ENCODE data around the gene NCS1.

Gene NCS1

DNA sequence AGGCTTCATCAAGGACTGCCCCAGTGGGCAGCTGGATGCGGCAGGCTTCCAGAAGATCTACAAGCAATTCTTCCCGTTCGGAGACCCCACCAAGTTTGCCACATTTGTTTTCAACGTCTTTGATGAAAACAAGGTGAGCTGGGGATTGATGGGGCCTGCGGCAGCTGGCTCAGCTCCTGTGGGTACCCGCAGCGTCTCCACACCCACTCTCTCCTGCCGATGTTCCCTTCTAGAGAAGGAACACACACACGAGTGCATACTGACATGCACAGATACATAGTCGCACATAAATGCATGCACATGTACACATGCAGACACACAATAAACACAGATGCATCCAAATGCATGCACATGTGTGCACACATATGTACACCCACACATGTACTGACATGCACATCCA lies 45.6 kb downstream of the NCS1 start:
- no peak for DNase-seq

DNA sequence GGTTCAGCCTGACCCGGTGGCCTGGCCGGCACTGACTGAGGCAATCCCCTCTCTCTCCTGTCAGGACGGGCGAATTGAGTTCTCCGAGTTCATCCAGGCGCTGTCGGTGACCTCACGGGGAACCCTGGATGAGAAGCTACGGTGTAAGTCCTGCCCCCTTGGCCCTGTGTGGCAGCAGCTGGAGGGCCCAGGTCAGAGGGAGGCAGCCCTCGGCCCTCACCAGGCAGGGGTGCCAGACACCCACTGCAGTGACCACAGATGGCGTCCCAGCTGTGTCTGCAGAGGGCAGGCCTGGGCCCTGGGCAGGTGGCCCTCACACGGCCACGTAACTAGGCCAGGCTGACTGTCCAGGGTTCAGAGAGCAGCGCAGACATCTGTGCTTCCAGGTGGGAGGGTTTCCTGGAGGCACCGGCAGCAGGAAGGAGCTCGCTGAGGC lies 47.5 kb downstream of the NCS1 start:
- DNase-seq: no peak

DNA sequence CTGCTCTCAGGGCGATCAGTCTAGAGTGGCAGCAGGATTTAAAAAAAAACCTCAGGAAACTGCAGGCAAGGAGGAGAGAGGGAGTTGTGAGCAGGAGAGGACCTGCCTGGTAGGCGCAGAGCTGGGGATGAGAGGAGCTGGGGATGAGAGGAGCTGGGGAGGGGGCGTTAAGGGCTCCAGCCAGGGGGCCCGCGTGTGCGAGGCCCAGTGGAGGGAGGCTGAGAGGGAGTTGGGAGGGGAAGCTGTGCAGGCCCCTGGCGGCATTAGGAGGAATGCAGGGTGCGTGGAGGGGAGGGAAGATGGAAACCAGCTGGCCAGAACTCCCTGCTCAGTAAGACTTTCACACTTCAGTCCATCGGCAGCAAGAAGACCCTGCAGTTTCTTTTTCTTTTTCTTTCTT lies 48.1 kb downstream of the NCS1 start:
- no peak for DNase-seq

DNA sequence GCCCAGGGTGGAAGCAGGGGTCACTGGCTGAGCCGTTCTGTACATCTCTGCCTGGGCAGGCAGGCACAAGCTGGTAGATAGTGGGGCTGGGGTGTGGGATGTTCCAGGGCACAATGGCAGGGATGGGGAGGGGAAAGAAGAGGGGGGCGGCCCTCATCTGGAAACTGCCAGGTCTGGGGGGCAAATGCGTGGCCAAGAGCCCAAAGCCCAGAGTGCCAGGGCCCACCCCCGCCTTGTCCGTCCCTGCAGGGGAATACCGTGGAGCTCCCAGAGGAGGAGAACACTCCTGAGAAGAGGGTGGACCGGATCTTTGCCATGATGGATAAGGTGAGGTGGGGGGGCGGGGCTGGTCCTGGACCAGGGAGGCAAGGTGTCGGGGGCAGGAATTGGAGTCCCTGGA lies 50.6 kb downstream of the NCS1 start:
- no peak for DNase-seq

DNA sequence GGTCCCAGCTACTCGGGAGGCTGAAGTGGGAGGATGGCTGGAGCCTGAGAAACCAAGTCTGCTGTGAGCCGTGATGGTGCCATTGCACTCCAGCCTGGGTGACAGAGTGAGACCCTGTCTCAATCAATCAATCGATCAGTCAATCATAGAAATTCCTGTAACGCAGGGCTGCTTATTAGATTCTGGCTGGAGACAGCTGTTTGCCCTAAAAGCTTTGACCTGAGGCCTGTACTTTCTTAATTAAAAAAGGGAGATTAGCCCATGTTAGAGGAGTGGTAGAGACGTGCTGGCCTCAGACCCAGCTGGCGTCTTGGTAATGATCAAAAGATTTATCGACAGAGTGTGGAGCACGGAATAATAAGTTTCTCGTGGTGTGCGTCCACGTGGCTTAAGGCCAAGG lies 52.9 kb downstream of the NCS1 start:
- no peak for DNase-seq

DNA sequence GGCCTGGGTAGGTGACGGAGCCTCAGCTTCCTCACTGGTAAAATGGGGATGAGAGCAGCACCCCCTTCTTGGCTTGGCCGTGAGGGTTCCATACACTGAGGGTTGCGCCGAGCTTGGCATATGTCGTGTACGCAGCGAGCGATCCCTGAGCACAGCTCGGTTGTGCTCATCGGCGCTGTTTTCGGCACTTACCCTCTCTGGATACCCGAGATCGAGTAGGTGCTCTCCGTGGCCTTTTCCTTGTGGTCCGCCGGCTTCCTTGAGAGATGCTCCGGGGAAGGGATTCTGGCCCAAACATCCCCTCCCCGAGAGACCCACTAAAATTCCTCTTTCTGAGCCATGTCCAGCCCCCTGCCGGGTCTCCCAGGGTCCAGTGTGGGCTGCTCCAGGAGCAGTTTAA lies 53.4 kb downstream of the NCS1 start:
- DNase-seq: no peak

DNA sequence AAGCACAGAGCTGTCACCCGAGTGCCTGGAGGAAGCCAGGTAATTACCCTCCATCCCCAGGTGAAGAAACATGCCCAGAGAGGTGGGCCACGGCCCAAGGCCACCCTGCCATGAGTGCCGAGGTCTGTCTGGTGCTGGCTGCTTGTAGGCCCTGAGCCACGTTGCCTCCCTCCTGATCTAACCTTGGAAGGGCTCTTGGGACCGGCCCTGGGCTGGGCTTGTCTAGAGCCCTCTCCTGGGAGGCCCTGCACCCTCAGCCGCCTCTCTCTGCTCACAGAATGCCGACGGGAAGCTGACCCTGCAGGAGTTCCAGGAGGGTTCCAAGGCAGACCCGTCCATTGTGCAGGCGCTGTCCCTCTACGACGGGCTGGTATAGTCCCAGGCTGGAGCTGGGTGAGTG lies 53.9 kb downstream of the NCS1 start:
- DNase-seq: no peak

DNA sequence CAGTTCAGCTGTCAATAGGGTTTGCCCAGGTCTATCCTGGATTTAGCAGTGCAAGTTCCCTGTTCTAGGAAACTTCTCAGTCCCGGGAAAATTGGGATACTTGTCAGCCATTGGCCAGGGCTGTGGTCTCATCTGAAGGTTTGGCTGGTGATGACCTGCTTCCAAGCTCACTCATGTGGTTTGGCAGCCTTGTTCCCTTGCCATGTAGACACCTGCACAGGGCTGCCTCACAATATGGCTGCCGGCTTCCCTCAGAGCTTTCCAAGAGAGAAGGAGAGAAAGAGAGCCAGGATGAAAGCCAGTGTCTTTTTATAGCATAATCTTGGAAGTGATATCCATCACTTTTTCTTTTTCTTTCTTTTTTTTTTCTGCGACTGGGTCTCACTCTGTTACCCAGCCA lies 55.6 kb downstream of the NCS1 start:
- DNase-seq: no peak

DNA sequence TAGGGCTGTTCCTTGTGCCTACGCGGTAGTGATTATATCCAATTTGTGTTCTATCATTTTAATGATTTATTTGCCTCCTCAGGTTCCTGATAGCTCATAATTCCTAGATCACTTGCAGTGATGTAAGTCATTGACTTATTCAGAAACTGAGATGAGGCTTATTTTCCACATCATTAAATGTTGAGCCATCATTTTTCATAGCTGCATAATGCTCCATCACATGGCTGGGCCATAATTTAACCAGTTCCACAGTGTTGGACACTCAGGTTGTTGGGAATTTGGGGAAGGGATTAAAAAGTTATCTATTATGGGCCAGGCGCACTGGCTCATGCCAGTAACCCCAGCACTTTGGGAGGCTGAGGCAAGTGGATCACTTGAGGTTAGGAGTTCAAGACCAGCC lies 57.6 kb downstream of the NCS1 start:
- DNase-seq: no peak

DNA sequence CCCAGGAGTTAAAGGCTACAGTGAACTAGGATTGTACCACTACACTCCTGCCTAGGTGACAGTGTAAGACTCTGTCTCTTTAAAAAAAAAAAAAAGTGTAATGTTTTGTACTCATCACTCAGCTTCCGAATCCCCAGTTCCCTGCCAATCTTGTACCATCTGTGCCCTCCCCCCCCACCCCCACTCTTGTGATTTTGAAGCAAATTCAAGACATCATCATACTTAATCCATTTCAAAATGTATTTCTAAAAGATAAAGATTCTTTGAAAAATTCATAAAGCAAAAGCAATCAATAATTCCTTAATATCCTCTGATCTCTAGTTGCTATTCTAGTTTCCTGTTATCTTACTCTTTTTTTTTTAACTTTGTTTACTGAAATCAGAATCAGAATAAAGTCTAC lies 58.4 kb downstream of the NCS1 start:
- DNase-seq: no peak

DNA sequence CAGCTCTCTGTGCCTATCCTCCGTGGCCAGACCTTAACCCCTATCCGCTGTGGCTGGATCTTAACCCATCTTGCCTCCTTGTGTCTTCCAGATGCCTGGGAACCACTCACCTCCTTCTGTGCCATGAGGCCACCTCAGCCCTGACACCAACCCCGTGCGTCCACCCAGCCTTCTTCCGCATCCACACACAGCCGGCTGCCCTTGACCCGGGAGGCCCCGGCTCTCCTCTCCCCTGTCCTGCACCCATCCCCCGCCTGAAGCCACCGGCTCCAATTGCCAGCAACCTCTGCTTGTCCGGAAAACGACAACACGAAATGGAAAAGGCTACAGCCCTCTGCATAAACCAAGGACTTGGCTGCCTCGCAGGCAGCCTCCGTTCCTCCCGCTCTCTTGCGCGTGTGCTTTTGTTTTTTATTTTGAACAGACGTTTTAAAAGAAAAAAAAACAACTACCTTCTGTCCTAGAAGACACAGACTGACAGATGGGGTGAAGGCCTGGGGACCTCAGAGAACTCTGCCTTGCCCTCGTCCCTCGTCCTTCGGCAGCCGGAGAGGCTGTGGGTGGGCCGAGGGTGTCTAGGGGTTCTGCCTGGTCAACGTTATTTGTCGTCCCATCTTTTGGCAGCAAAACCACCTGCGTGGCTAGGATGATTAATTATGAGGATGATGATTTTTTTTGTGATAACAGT lies 60.8 kb downstream of the NCS1 start:
- DNase-seq: no peak

DNA sequence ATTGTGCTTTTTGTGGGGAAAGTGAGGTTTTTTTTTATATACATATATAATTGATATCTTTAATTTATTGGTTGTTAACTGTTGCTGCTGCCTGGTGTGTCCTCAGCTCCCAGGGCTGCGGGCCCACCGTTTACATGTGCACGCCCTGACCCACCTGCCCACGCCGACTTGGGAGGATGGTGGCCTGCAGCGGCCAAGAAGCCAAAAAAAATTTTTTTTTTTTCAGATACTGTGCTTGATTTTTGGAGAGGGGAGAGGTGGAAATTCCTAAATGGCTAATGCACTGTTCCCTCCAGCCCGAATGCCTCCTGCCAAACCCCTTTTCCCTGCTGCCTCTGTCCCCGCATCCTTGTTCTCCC lies 61.4 kb downstream of the NCS1 start:
- DNase-seq: no peak

DNA sequence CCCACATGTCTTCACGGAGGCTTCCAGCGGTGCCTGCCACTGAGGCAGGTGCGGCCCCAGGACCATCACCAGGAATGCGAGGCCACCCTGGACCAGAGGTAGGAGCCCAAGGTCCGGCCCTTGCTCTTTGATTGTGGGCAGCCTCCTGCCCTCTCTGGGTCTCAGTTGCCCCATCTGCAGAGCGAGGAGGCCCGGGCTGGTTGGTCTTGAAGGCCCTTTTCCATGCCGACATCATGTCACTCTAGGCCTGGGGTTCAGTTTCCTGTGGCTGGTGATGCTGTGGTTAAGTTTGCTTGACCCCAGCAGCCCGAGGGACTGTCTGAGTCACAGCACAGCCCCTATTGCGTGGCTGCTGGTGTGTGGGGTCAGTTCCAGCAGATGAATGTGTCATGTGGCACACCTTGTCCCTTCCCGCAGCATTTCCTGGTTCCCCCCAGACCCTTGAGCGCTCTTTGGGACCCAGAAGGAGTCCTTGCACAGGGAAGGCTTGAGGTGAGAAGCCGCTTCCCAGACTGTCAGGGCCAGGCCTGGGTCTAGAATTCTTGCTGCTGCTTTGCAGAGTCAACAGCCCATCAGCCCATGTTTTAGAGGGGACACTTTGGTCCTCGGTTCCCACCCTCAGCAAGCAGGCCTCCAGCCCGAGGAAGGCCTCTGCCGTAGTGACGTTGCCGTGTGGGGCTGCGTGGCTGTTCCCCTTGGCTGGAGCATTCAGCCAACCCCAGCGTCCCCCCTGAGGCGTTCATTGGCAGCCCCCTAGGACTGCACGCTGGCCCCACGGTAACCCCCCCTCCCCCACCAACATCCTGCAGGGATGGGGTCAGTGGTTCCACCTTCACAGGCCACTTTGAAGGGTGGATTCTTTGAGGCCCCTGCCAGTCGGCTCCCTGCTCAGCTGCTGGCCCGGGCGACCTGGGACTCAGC lies 62.4 kb downstream of the NCS1 start:
- no peak for DNase-seq

DNA sequence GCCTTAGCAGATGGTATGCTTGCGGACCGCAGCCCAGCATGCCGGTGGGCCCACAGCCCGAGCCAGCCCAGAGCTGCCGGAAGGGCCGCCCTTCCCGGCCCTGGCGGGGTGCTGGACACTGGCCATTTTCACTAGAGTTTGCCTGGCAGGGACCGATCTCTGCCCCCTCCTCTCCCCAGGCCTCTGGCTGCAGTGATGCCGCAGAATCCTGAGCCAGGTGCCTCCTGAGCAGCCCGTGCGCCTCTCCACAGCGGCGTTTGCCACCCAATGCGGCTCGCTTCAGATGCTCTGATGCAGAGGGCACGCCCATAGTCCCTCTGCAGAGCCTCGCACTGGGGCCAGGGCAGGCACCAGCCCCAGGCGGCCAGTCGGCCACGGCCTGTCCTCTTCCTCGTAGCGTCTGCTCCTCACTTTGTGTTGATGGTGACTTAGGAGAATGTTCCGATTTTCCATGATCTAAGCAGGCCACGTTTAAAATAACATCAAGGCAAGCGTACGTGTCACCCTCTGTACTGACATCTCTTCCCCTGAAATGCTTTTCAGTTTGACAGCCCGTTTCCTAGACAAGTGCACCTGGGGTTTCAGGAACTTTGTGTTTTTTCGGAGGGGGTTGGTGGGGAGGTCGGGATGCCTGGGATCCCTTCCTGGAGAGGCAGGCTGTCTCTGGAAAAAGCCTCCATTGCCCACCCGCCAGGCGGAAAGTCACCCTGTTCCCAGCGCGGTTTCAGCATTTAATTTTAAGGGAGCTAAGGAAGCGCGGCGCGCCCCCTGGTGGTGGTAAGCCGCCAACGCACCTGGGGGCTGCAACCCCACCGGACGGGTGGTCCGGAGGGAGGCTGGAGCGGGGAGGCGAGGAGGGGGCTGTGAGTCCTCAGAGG lies 63.6 kb downstream of the NCS1 start:
- DNase-seq: peak; percentile 51 to 70

DNA sequence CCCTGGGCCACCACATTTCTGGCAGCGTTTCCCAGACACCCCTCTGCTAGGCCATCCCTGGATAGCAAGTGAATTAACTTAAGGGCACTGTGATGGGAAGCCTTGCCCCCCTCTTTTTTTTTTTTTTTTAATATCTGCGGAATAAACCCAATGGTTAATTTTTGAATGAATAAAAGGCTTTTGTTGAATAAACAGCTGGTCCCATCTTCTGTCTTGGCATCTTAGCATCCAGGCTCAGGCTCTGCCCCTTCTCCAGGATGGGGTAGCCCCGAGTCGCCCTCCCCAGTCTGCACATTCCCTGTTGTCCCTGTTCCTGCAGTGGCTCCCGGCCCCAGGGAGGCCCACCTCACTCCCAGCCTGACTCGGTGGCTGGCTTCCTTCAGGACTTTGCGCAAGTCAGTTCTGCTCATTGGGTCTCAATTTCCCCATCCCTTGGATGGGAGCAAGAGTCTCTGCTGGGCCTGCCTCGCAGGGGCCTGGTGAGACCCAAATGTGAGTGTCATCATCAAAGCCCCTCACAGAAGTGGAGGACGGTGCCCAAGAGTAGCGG lies 64.3 kb downstream of the NCS1 start:
- no peak for DNase-seq

DNA sequence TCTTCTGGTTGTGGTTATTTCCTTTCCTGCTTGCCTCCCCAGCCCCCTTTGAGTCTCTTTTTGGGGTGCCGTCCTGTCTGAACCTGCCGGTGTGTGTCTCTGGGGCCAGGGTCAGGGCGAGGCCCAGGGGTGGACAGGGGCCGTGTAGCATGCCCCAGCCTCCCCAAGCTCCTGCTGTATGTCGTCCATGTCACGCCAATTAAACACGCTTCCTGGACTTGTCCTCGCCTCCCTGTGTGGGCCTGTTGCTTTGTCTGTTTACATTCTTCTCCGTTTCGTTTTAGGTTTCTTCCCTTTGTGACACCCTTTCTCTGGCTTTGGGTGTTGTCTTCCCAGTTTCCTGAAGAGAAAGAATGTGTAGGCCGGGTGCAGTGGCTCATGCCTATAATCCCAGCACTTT lies 64.9 kb downstream of the NCS1 start:
- no peak for DNase-seq

DNA sequence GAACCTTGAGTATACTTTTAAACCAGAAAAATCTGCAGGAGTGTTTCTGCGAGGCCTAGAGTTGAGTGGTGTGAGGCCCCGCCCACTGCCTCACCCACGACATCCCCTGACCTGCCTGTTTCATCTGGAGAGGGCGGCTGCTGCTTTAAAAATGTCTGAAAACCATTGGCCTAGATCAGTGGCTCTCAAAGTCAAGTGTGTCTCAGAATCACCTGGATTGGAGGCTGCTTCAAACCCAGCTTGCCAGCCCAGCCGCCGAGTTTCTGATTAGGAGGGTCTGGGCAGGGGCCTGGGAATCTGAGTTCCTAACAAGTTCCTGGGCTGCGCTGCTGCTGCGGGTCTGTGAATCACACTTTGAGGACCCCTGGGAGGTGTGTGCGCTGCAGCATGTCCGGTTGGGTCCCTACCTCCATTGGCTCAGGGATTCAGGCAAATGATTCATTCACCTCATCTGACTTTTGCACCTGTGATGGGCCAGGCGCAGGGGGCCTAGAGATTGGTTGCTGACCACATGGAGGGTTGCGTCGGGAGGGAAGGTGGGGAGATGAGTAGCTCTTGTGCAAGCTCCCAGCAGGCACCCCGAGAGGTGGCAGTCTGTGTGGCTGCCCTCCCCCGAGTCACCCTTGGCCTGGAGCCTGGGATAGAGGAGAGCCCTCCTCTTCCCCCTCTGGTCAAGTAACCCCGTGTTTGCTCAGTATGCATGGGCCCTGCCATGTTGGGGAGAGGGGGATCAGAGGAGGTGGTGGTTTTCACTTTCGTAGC lies 65.7 kb downstream of the NCS1 start:
- DNase-seq: no peak

DNA sequence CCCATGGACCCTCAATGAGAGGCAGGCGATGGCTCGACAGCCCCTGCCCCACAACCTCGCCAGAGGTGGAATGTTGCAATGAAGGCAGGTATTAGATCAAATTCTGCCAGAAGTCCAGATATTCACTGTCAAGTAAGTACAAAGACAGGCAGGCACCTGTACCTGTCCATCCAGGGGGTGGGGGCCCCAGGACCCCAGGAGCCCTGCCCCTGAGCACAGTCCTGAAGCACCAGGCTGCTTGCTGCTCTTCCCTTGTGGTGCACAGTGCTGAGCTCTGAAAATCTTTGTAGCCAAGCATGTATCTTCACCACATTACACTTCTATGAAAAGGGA lies 67.1 kb downstream of the NCS1 start:
- no peak for DNase-seq

DNA sequence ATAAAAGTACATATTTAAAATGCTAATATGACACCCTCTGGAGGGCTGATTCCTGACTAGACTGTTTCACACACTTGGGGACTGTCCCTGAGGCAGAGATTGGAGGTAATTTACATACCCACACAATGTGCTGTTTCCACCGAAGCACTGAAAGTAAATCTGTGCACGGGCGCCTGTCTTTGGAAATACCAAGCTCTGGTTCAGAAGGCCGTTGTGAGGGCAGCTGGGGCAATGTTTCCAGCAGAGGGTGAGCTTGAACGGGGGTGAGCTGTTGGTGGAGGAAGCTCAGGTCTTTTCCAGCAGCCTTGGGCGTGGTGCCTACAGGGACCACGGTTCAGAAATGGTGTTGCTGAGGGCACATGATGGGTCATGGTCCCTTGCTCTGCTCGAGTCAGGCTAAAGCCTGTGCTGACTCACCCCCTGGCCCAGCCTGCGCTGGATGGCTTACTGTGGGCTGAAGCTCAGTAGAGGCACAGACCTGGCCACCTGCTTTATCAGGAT lies 67.6 kb downstream of the NCS1 start:
- peak; percentile 38 to 55 for DNase-seq

DNA sequence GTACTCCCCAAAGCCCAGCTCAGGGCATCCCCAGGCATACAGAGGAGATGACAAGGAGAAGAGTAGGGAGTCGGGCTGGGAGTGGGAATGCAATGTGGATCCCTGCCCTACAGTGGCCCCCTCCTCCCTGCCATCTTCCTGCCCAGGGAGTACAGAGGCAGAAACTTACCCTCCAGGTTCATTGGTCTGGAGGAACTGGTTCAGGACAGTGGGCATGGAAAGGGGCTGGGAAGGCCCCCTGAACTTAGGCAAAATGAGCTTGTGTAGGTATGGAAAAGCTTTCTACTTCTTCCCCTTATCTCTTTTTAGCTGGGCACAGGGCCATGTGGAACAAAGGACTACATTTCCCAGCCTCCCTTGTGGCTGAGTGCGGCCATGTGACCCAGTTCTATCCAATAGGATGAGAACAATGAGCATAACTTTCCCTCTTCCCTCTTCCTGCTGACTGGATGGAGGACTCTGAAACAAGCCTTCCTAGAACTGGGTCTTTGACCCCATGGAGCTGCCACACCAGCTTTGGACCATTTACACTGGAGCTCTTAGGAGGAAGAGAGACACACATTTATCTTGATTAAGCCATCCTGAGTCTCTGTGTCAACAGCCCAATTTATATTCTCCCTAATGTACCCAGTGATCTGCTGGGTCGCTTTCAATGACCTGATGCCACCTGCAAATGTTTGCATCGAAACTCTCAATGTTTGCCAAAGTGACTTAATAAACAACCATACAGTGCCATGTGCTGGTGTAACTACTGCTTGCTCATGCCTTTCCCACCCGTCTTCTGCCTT lies 68.4 kb downstream of the NCS1 start:
- DNase-seq: peak in 1 of 2 donors; percentile 37

DNA sequence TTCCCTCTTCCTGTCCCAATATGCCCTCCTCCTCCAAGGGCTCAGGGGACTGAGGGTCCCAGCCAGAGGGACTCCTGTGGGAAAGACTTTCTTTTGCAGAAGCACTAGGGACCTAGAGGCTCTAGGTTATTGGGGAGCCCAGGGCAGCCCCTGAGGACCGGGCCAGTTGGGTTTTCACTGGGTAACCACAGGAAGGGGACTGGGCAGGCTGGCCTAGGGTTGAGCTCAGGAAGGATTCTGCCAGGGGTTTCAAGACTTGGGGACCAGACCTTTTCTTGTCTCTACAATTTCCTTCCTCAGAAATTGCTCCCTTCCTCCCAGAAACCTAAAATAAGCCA lies 69.0 kb downstream of the NCS1 start:
- no peak for DNase-seq
